ENCODE results near the gene KRTAP12-1. TPM values are rescaled to one million over a fixed set of nuclear protein-coding genes. Genes with fewer than 3 reads are reported as not detected.

Gene KRTAP12-1
- total RNA-seq, 1 donor from 2014 or later: not detected

- DNase-seq (ENCODE audit: low read depth) (no peak), FAIRE-seq (no peak)
- Mint-ChIP-seq H3K4me3 (ENCODE audit: unreplicated experiment) (no peak overlapping the region), H3K27ac (ENCODE audit: unreplicated experiment) (no peak overlapping the region), H3K27me3 (ENCODE audit: low read depth, unreplicated experiment) (peaks cover 73% of the 10 kb centered on the region), H3K9me3 (ENCODE audit: unreplicated experiment) (peaks cover 6% of the 10 kb centered on the region), H3K4me1 (ENCODE audit: low read depth, unreplicated experiment) (peaks cover 5% of the 10 kb centered on the region), H3K36me3 (ENCODE audit: low read depth, unreplicated experiment) (peaks cover 8% of the 10 kb centered on the region)
- no peak overlapping the region for H3K9ac ChIP-seq (ENCODE audit: low read length)
- no peaks in the 10 kb centered on the region for H3K9me3 ChIP-seq (ENCODE audit: insufficient read depth, low read depth, low read length)
- TF ChIP-seq EZH2 (IDR thresholded peaks at IDR 0.05; ENCODE audit: insufficient read depth, low read length): no peak
- no peak for TF ChIP-seq CTCF (IDR thresholded peaks at IDR 0.05; ENCODE audit: insufficient read depth, low read depth, low read length)
- H3K4me1 ChIP-seq (ENCODE audit: insufficient read depth, low read length): no peaks in the 10 kb centered on the region
- no peaks in the 10 kb centered on the region for H3K36me3 ChIP-seq (ENCODE audit: insufficient read depth, low read length)
- peaks cover 10% of the 10 kb centered on the region for H3K27me3 ChIP-seq (ENCODE audit: insufficient read depth, low read length)
- no peak overlapping the region for H3K4me2 ChIP-seq (ENCODE audit: low read length)
- no peak overlapping the region for H2AFZ ChIP-seq (ENCODE audit: low read depth, low read length)
- no peak overlapping the region for H3K27ac ChIP-seq (ENCODE audit: low read depth, low read length)
- no peaks in the 10 kb centered on the region for H3K79me2 ChIP-seq (ENCODE audit: insufficient read depth, low read length)
- no peak overlapping the region for H3K4me3 ChIP-seq (ENCODE audit: insufficient read depth, low read depth, low read length)
- H4K20me1 ChIP-seq (ENCODE audit: insufficient read depth, low read length): no peaks in the 10 kb centered on the region
Observed at GRCh38 chr21:44684077-44684476, 2.1 kb upstream of the KRTAP12-1 start.

GRCh38 chr21:44682580-44683151 is 703 bp upstream of the KRTAP12-1 start:
- H3K4me3 Mint-ChIP-seq (ENCODE audit: unreplicated experiment): no peak overlapping the region
- Histone ChIP-seq H3K79me2 (ENCODE audit: insufficient read depth, low read length) (no peaks in the 10 kb centered on the region), H3K36me3 (ENCODE audit: insufficient read depth, low read length) (no peaks in the 10 kb centered on the region), H3K4me2 (ENCODE audit: low read length) (no peak overlapping the region), H4K20me1 (ENCODE audit: insufficient read depth, low read length) (no peaks in the 10 kb centered on the region), H3K27me3 (ENCODE audit: insufficient read depth, low read length) (peaks cover 8% of the 10 kb centered on the region), H3K9ac (ENCODE audit: low read length) (no peak overlapping the region), H3K9me3 (ENCODE audit: insufficient read depth, low read depth, low read length) (no peaks in the 10 kb centered on the region), H3K27ac (ENCODE audit: low read depth, low read length) (no peak overlapping the region), H3K4me1 (ENCODE audit: insufficient read depth, low read length) (no peaks in the 10 kb centered on the region), H3K4me3 (ENCODE audit: insufficient read depth, low read depth, low read length) (no peak overlapping the region), H2AFZ (ENCODE audit: low read depth, low read length) (no peak overlapping the region)
- no peak overlapping the region for H3K27ac Mint-ChIP-seq (ENCODE audit: unreplicated experiment)
- peaks cover 6% of the 10 kb centered on the region for H3K9me3 Mint-ChIP-seq (ENCODE audit: unreplicated experiment)
- DNase-seq (ENCODE audit: low read depth): no peak
- peaks cover 8% of the 10 kb centered on the region for H3K36me3 Mint-ChIP-seq (ENCODE audit: low read depth, unreplicated experiment)
- peaks cover 64% of the 10 kb centered on the region for H3K27me3 Mint-ChIP-seq (ENCODE audit: low read depth, unreplicated experiment)
- no peak for FAIRE-seq
- no peak for TF ChIP-seq CTCF (IDR thresholded peaks at IDR 0.05; ENCODE audit: insufficient read depth, low read depth, low read length)
- no peak for TF ChIP-seq EZH2 (IDR thresholded peaks at IDR 0.05; ENCODE audit: insufficient read depth, low read length)
- H3K4me1 Mint-ChIP-seq (ENCODE audit: low read depth, unreplicated experiment): peaks cover 5% of the 10 kb centered on the region

- Mint-ChIP-seq H3K36me3 (ENCODE audit: low read depth, unreplicated experiment) (peaks cover 8% of the 10 kb centered on the region), H3K9me3 (ENCODE audit: unreplicated experiment) (peaks cover 6% of the 10 kb centered on the region), H3K27me3 (ENCODE audit: low read depth, unreplicated experiment) (peaks cover 66% of the 10 kb centered on the region), H3K27ac (ENCODE audit: unreplicated experiment) (no peak overlapping the region), H3K4me1 (ENCODE audit: low read depth, unreplicated experiment) (no peaks in the 10 kb centered on the region), H3K4me3 (ENCODE audit: unreplicated experiment) (no peak overlapping the region)
- Histone ChIP-seq H3K27ac (ENCODE audit: low read depth, low read length) (no peak overlapping the region), H3K36me3 (ENCODE audit: insufficient read depth, low read length) (no peaks in the 10 kb centered on the region), H3K4me2 (ENCODE audit: low read length) (no peak overlapping the region), H3K9ac (ENCODE audit: low read length) (no peak overlapping the region), H3K79me2 (ENCODE audit: insufficient read depth, low read length) (no peaks in the 10 kb centered on the region), H2AFZ (ENCODE audit: low read depth, low read length) (no peak overlapping the region), H3K27me3 (ENCODE audit: insufficient read depth, low read length) (peaks cover 3% of the 10 kb centered on the region), H4K20me1 (ENCODE audit: insufficient read depth, low read length) (no peaks in the 10 kb centered on the region), H3K4me3 (ENCODE audit: insufficient read depth, low read depth, low read length) (no peak overlapping the region), H3K4me1 (ENCODE audit: insufficient read depth, low read length) (no peaks in the 10 kb centered on the region), H3K9me3 (ENCODE audit: insufficient read depth, low read depth, low read length) (no peaks in the 10 kb centered on the region)
- DNase-seq (ENCODE audit: low read depth) (no peak), FAIRE-seq (no peak)
- TF ChIP-seq CTCF (IDR thresholded peaks at IDR 0.05; ENCODE audit: insufficient read depth, low read depth, low read length) (no peak), EZH2 (IDR thresholded peaks at IDR 0.05; ENCODE audit: insufficient read depth, low read length) (no peak)
Observed at GRCh38 chr21:44681152-44681551, 811 bp downstream of the KRTAP12-1 start.
